Activated CD8-positive, alpha-beta T cell treated with anti-CD3 and anti-CD28 coated beads, Interleukin-2, amount 10 ng/mL, durations not matched to agents 7 days and 5 days (primary cell): Measurements from ENCODE around the gene RSRP1. TPM values are rescaled to one million over a fixed set of nuclear protein-coding genes. Genes with fewer than 3 reads are reported as not detected.
"Not testable (repeated sequence)": the region's sequence is repeated elsewhere in the genome, so short reads cannot be mapped to it uniquely, and the experiment has no call there.

ENCODE experiments used
- ATAC-seq: fragments of 150-1000 bp; cut with Tn5 transposase; one replicate; pipeline ENCODE4 v1.10.0; 2021; ENCODE audit warnings: moderate library complexity
- CTCF ChIA-PET: fragments of 350-600 bp; sonication (Branson Sonifier 250); formaldehyde crosslinking; loops from one replicate; lab custom pipeline; 2021; ENCODE audit warnings: antibody characterized with exemption; lab: Charles Lee
- POLR2A ChIA-PET: fragments of 350-600 bp; sonication (Branson Sonifier 250); formaldehyde crosslinking; loops from one replicate; lab custom pipeline; 2021; ENCODE audit warnings: antibody characterized with exemption; lab: Charles Lee
- DNase-seq: peaks from one replicate; pipeline ENCODE4 v3.0.0-alpha.2; 2020
- H3K27ac Mint-ChIP-seq: one replicate; pipeline ENCODE4 v1.8.0; 2021; ENCODE audit warnings: mild to moderate bottlenecking, mixed read lengths
- H3K27me3 Mint-ChIP-seq: one replicate; pipeline ENCODE4 v1.8.0; 2021; ENCODE audit warnings: low read depth, mixed read lengths
- H3K36me3 Mint-ChIP-seq: one replicate; pipeline ENCODE4 v1.8.0; 2021; ENCODE audit warnings: low read depth, mixed read lengths
- H3K4me1 Mint-ChIP-seq: one replicate; pipeline ENCODE4 v1.8.0; 2021; ENCODE audit warnings: low read depth, mixed read lengths
- H3K4me3 Mint-ChIP-seq: one replicate; pipeline ENCODE4 v1.8.0; 2021; ENCODE audit warnings: mild to moderate bottlenecking, mixed read lengths
- H3K9me3 Mint-ChIP-seq: one replicate; pipeline ENCODE4 v1.8.0; 2022; ENCODE audit warnings: mixed read lengths; ENCODE audit not compliant: insufficient read depth
- total RNA-seq, 2 experiments: library from RNA; stranded (reverse); gene quantifications; one replicate each; pipeline ENCODE4 v1.2.3, GENCODE V29; 2021

The RSRP1 gene
- total RNA-seq, 2 experiments from 2014 or later = 175 to 199 TPM

GRCh38 chr1:25253911-25254310, 6.7 kb upstream of the RSRP1 start:
- H3K27me3 Mint-ChIP-seq = no peaks in the 10 kb centered on the region
- no peaks in the 10 kb centered on the region for H3K9me3 Mint-ChIP-seq
- ChIA-PET CTCF (no interaction called here), POLR2A (interaction anchor here (0.6 to 1.4 kb wide), 2 partner anchors 22 to 565 kb away, joined by 4 to 6 read pairs; partner anchors contain the start of gene SYF2)
- no peak overlapping the region for H3K27ac Mint-ChIP-seq
- ATAC-seq (no peak), DNase-seq (no peak)
- no peaks in the 10 kb centered on the region for H3K4me1 Mint-ChIP-seq
- no peak overlapping the region for H3K4me3 Mint-ChIP-seq
- H3K36me3 Mint-ChIP-seq = no peaks in the 10 kb centered on the region

DNA sequence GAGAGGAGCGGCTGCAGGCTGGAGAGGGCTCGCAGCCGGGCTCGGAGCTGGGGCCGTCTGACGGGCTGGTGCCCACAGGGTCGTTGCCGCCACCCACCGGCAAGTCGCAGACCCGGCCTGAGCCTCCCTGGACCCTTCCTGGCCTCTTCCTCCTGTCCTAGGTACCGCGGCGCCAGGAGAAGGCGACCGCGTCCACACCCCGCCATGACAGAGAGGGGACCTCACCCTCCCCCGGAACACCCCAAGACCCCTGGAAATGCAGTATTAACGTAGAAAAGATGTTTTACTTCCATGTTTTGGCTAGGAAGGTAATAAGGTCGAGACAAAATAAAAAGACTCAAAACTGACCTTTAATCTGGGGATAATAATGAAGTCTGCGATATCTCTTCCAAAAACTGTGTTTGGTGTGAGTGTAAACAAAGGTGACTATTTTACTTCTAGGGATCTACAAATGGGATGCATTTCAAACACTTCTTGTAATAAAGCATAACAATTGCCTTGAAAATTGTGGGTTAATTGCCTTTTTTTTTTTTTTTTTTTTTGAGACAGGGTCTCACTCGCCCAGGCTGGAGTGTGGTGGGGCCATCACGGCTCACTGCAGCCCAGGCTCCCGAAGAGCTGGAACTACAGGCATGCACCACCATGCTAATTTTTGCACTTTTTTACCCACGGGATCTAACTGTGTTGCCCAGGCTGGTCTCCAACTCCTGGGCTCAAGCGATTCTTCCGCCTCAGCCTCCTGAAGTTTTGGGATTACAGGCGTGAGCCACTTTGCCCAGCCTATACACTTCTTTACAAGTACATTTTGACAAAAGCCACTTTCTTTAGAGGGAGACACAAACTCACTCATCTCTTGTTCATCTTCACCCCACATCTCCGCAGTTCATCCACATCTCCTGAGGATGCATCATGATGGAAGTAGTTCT, 838 bp upstream of the RSRP1 start:
- ATAC-seq = peak; percentile 42
- peak overlapping the region; percentile 95 for H3K4me3 Mint-ChIP-seq
- peaks cover 41% of the 10 kb centered on the region for H3K4me1 Mint-ChIP-seq
- DNase-seq = no peak
- H3K27ac Mint-ChIP-seq = peak overlapping the region; percentile 100
- H3K9me3 Mint-ChIP-seq = no peaks in the 10 kb centered on the region
- ChIA-PET POLR2A (interaction anchor here (0.6 to 5.4 kb wide), 25 partner anchors 8 to 832 kb away, joined by 3 to 113 read pairs (median 3); partner anchors contain the start of genes RUNX3 and SYF2), CTCF (interaction anchor here (0.5 to 0.7 kb wide), 3 partner anchors 8 to 16 kb away, joined by 3 read pairs; partner anchors contain the start of gene SYF2)
- no peaks in the 10 kb centered on the region for H3K27me3 Mint-ChIP-seq
- peaks cover 40% of the 10 kb centered on the region for H3K36me3 Mint-ChIP-seq

GRCh38 chr1:25246600-25247023, 642 bp downstream of the RSRP1 start:
- ATAC-seq = no peak
- H3K4me1 Mint-ChIP-seq = peaks cover 53% of the 10 kb centered on the region
- CTCF ChIA-PET = interaction anchor here (0.7 kb wide), 1 partner anchor 399 kb away, joined by 3 read pairs; no protein-coding TSS in a partner anchor

DNA sequence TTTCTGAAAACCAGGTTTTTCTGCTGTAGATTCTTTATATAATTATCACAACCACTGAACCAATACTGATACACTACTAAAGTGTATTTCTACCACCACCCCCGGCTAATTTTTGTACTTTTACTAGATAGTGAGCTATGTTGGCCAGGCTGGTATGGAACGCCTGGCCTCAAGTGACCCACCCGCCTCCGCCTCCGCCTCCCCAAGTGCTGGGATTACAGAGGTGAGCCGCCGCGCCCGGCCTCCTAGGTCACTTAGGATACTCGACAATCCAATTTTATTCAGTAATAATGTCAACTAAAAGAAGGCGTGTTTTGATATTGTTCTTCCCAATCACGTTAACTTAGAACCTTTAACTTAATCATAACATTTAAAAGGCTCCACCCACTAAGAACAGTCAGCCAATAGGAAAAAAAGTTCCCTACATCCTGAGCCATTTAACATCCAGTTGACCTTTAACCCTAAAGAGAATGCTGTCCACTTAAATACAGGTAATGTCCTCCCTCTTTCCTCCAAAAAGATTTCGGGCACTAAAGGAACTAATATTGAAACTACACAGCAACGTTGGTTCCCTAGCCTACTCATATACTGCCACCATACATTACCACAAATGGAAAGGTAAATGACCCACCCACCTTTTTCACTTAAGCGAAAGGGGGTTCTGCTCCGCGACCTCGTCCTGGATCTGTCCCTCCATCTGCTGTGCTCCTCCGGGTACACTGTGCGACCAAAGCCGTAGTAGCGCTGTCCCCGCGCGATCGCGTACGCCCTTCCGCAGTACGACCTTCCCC, 1.2 kb downstream of the RSRP1 start:
- H3K4me1 Mint-ChIP-seq = peaks cover 58% of the 10 kb centered on the region
- H3K4me3 Mint-ChIP-seq = peak overlapping the region; percentile 95
- no peak for DNase-seq
- ChIA-PET CTCF (interaction anchor here (0.7 to 1.7 kb wide), 2 partner anchors 12 to 398 kb away, joined by 3 to 11 read pairs; partner anchors contain the start of gene SYF2), POLR2A (interaction anchor here (0.5 to 5.4 kb wide), 4 partner anchors 11 to 92 kb away, joined by 3 to 113 read pairs (median 3); partner anchors contain the start of genes SYF2 and TMEM50A)
- H3K27ac Mint-ChIP-seq = peak overlapping the region; percentile 100
- H3K36me3 Mint-ChIP-seq = peaks cover 57% of the 10 kb centered on the region
- H3K27me3 Mint-ChIP-seq = no peaks in the 10 kb centered on the region
- peak; percentile 12 for ATAC-seq
- no peaks in the 10 kb centered on the region for H3K9me3 Mint-ChIP-seq

More at GRCh38 chr1:25246600-25247023, 642 bp downstream of the RSRP1 start:
- POLR2A ChIA-PET = interaction anchor here (0.5 to 5.4 kb wide), 8 partner anchors 9 to 575 kb away, joined by 3 to 113 read pairs (median 3); partner anchors contain the start of genes RUNX3, SYF2 and TMEM50A
- peaks cover 52% of the 10 kb centered on the region for H3K36me3 Mint-ChIP-seq
- DNase-seq = peak; percentile 54
- no peaks in the 10 kb centered on the region for H3K9me3 Mint-ChIP-seq
- peak overlapping the region; percentile 95 for H3K4me3 Mint-ChIP-seq
- peak overlapping the region; percentile 100 for H3K27ac Mint-ChIP-seq
- no peaks in the 10 kb centered on the region for H3K27me3 Mint-ChIP-seq

DNA sequence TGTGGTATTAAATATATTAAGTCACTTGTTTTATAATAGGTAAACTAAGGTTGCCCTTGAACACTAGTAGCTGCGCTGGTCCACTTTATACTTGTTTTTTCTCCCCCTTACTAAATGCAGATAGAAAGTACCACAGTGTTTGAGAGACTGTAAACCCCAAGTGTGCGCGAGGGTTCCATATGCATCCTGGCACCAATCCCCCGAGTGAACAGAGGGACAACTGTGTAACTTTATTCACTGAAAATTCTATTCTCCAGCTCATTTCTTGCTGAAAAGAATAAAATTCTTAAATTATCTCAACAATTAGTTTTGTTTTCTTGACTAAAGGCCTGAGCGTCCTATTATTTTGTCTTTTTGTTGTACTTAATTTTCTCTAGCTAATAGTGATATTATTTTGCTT, 1.9 kb downstream of the RSRP1 start:
- Mint-ChIP-seq H3K36me3 (peaks cover 62% of the 10 kb centered on the region), H3K4me3 (peak overlapping the region; percentile 95), H3K4me1 (peaks cover 63% of the 10 kb centered on the region)

DNA sequence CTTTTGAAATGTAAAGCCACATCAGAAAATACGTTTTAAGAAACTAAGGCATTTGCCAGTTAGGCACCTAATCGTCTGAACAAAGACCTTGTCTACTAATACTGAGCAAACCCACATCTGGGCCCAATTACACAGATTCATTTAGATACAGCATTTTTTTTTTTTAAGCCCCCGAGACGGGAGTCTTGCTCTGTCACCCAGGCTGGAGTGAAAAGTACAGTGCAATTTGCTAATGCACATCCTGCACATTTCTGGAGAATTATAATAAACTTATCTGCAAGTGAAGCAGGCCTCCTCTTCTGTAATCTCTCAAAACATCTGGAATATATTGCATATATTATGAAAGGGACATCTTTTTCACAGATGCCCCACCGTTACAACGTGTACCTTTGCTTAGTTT, 3.3 kb downstream of the RSRP1 start:
- ChIA-PET POLR2A (interaction anchor here (1.8 to 5.4 kb wide), 2 partner anchors 12 kb away, joined by 17 to 113 read pairs; partner anchors contain the start of gene SYF2), CTCF (interaction anchor here (1.4 kb wide), 1 partner anchor 11 kb away, joined by 7 read pairs; the partner anchor contains the start of gene SYF2)
- Mint-ChIP-seq H3K4me1 (peaks cover 78% of the 10 kb centered on the region), H3K27me3 (no peaks in the 10 kb centered on the region), H3K36me3 (peaks cover 67% of the 10 kb centered on the region), H3K9me3 (no peaks in the 10 kb centered on the region), H3K4me3 (no peak overlapping the region), H3K27ac (no peak overlapping the region)
- DNase-seq (no peak), ATAC-seq (no peak)

More for the DNA sequence above, 1.9 kb downstream of the RSRP1 start:
- Mint-ChIP-seq H3K27me3 (no peaks in the 10 kb centered on the region), H3K27ac (peak overlapping the region; percentile 100), H3K9me3 (no peaks in the 10 kb centered on the region)
- POLR2A ChIA-PET = interaction anchor here (1.2 to 5.4 kb wide), 2 partner anchors 10 to 13 kb away, joined by 3 to 113 read pairs; partner anchors contain the start of gene SYF2
- DNase-seq = no peak
- no peak for ATAC-seq
- CTCF ChIA-PET = interaction anchor here (1.7 kb wide), 1 partner anchor 12 kb away, joined by 11 read pairs; the partner anchor contains the start of gene SYF2

- H3K36me3 Mint-ChIP-seq = peaks cover 46% of the 10 kb centered on the region
- CTCF ChIA-PET = interaction anchor here (0.6 to 1.5 kb wide), 10 partner anchors 9 to 747 kb away, joined by 3 to 5 read pairs (median 4); no protein-coding TSS in a partner anchor
- H3K27me3 Mint-ChIP-seq = no peaks in the 10 kb centered on the region
- peak overlapping the region; percentile 94 for H3K27ac Mint-ChIP-seq
- ATAC-seq = peak; percentile 88
- H3K4me3 Mint-ChIP-seq = peak overlapping the region; percentile 77
- no peaks in the 10 kb centered on the region for H3K9me3 Mint-ChIP-seq
- H3K4me1 Mint-ChIP-seq = peaks cover 63% of the 10 kb centered on the region
- POLR2A ChIA-PET = interaction anchor here (1.0 to 2.8 kb wide), 4 partner anchors 8 to 16 kb away, joined by 3 to 17 read pairs (median 10); partner anchors contain the start of genes RSRP1 and SYF2
- DNase-seq = peak; percentile 93
Observed at GRCh38 chr1:25239681-25240541, 7.3 kb downstream of the RSRP1 start.

GRCh38 chr1:25238046-25238445, 9.2 kb downstream of the RSRP1 start:
- no peak overlapping the region for H3K27ac Mint-ChIP-seq
- POLR2A ChIA-PET = interaction anchor here (2.8 kb wide), 1 partner anchor 10 kb away, joined by 11 read pairs; the partner anchor contains the start of gene RSRP1
- no peak for DNase-seq
- peaks cover 52% of the 10 kb centered on the region for H3K4me1 Mint-ChIP-seq
- H3K4me3 Mint-ChIP-seq = no peak overlapping the region
- no peak for ATAC-seq
- no peaks in the 10 kb centered on the region for H3K9me3 Mint-ChIP-seq
- peaks cover 37% of the 10 kb centered on the region for H3K36me3 Mint-ChIP-seq
- CTCF ChIA-PET = interaction anchor here (1.4 kb wide), 1 partner anchor 311 kb away, joined by 3 read pairs; no protein-coding TSS in a partner anchor
- H3K27me3 Mint-ChIP-seq = no peaks in the 10 kb centered on the region

DNA sequence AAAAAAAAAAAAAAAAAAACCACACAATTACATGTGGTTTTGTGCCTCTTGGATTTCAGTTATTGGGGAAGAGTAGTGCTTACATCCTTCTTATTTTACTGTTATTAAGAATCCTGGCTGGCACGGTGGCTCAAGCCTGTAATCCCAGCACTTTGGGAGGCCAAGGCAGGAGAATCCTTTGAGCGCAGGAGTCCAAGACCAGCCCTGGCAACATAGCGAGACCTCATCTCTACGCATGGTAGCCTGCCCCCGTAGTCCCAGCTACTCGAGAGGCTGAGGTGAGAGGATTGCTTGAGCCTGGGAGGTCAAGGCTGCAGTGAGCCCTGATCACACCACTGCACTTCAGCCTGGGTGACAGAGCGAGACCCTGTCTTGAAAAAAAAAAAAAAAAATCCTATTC, 11.0 kb downstream of the RSRP1 start:
- H3K27ac Mint-ChIP-seq, H3K9me3 Mint-ChIP-seq, CTCF ChIA-PET, H3K4me3 Mint-ChIP-seq, H3K27me3 Mint-ChIP-seq, DNase-seq, ATAC-seq: not testable (repeated sequence)
- POLR2A ChIA-PET = interaction anchor here (1.8 kb wide), 1 partner anchor 9 kb away, joined by 3 read pairs; no protein-coding TSS in a partner anchor
- peaks cover 42% of the 10 kb centered on the region for H3K4me1 Mint-ChIP-seq
- peaks cover 29% of the 10 kb centered on the region for H3K36me3 Mint-ChIP-seq

- ATAC-seq, CTCF ChIA-PET: not testable (repeated sequence)
- H3K4me1 Mint-ChIP-seq = peaks cover 42% of the 10 kb centered on the region
Observed at GRCh38 chr1:25235411-25235810, 11.8 kb downstream of the RSRP1 start.

More at GRCh38 chr1:25235411-25235810, 11.8 kb downstream of the RSRP1 start:
- not testable (repeated sequence) for H3K4me3 Mint-ChIP-seq, DNase-seq, H3K27me3 Mint-ChIP-seq, H3K9me3 Mint-ChIP-seq, H3K27ac Mint-ChIP-seq
- H3K36me3 Mint-ChIP-seq = peaks cover 26% of the 10 kb centered on the region
- POLR2A ChIA-PET = interaction anchor here (1.8 kb wide), 1 partner anchor 10 kb away, joined by 3 read pairs; no protein-coding TSS in a partner anchor
